SK-N-SH (cell line): ENCODE measurements around the gene TANC1. TPM values are rescaled to one million over a fixed set of nuclear protein-coding genes. Genes with fewer than 3 reads are reported as not detected.

ENCODE experiments used
- CTCF ChIA-PET: fragments of 300-600, 350-600 bp; formaldehyde crosslinking; extraction: SDS; loops from one replicate; lab custom pipeline; 2021; lab: Yijun Ruan, JAX
- POLR2A ChIA-PET: fragments of 350-600 bp; sonication (Branson Sonifier 250); formaldehyde crosslinking; extraction: SDS; loops from one replicate; lab custom pipeline; 2020; ENCODE audit warnings: antibody characterized with exemption, inconsistent platforms; lab: Yijun Ruan, JAX
- DNase-seq: peaks from one replicate; pipeline ENCODE4 v3.0.0; 2012
- H2AFZ ChIP-seq: fragments of 200-600 bp; sonication (generic); 2 replicates; pipeline ENCODE4 v1.8.1; 2016; ENCODE audit warnings: antibody characterized with exemption, mild to moderate bottlenecking, low read depth
- H3F3A ChIP-seq: fragments of 200-600 bp; sonication (generic); replicated peaks from 2 replicates; pipeline ENCODE3; 2016; ENCODE audit warnings: antibody characterized with exemption, mild to moderate bottlenecking; ENCODE audit not compliant: insufficient read depth
- H3K27ac ChIP-seq, 2 experiments: fragments of 200-500 bp in 1 of 2; fragments of 200-600 bp in 1 of 2; sonication (Bioruptor generic) in 1 of 2; sonication (generic), shearing (Covaris generic) in 1 of 2; 2 replicates each; pipeline versions ENCODE4 v1.5.1 to v1.6.1; 2014 to 2016; ENCODE audit warnings: low read depth in 2 of 2, inconsistent platforms in 1 of 2, low read length in 1 of 2, mild to moderate bottlenecking in 1 of 2, mixed read lengths in 1 of 2
- H3K27me3 ChIP-seq: fragments of 200-600 bp; sonication (generic), shearing (Covaris generic); 2 replicates; pipeline ENCODE4 v1.6.1; 2016; ENCODE audit warnings: mixed run types; ENCODE audit not compliant: insufficient read depth
- H3K36me3 ChIP-seq, 2 experiments: fragments of 200-500 bp in 1 of 2; fragments of 200-600 bp in 1 of 2; sonication (Bioruptor generic) in 1 of 2; sonication (generic) in 1 of 2; replicated peaks in 1 of 2; 2 replicates each; pipeline versions ENCODE3 to v1.5.1; 2014 to 2016; ENCODE audit warnings: low read length in 1 of 2, mild to moderate bottlenecking in 1 of 2; ENCODE audit not compliant: insufficient read depth in 2 of 2, control insufficient read depth in 1 of 2
- H3K4me1 ChIP-seq, 2 experiments: fragments of 200-500 bp in 1 of 2; fragments of 200-600 bp in 1 of 2; sonication (Bioruptor generic) in 1 of 2; sonication (generic), shearing (Covaris generic) in 1 of 2; 2 replicates each; pipeline versions ENCODE4 v1.5.1 to v1.6.1; 2014 to 2016; ENCODE audit warnings: low read depth in 1 of 2, low read length in 1 of 2, mixed run types in 1 of 2; ENCODE audit not compliant: insufficient read depth in 2 of 2, control insufficient read depth in 1 of 2
- H3K4me2 ChIP-seq: fragments of 200-600 bp; sonication (generic), shearing (Covaris generic); 2 replicates; pipeline ENCODE4 v1.6.1; 2017; ENCODE audit warnings: mixed run types
- H3K4me3 ChIP-seq, 2 experiments: fragments of 200-500 bp in 1 of 2; fragments of 200-600 bp in 1 of 2; sonication (Bioruptor generic) in 1 of 2; sonication (generic), shearing (Covaris generic) in 1 of 2; 2 replicates each; pipeline versions ENCODE4 v1.5.1 to v1.8.1; 2014 to 2016; ENCODE audit warnings: low read depth in 2 of 2, inconsistent platforms in 1 of 2, low read length in 1 of 2, mild to moderate bottlenecking in 1 of 2, mixed read lengths in 1 of 2, moderate library complexity in 1 of 2
- H3K79me2 ChIP-seq: fragments of 200-600 bp; sonication (generic); 2 replicates; pipeline ENCODE4 v1.8.1; 2017; ENCODE audit warnings: mild to moderate bottlenecking; ENCODE audit not compliant: insufficient read depth
- H3K9ac ChIP-seq: fragments of 200-600 bp; sonication (generic); 2 replicates; pipeline ENCODE4 v1.6.1; 2017; ENCODE audit warnings: mixed run types
- H3K9me2 ChIP-seq: fragments of 200-600 bp; sonication (generic); 2 replicates; pipeline ENCODE4 v1.6.1; 2017; ENCODE audit warnings: mixed run types
- H3K9me3 ChIP-seq: fragments of 200-600 bp; sonication (generic); 2 replicates; pipeline ENCODE4 v1.6.1; 2017; ENCODE audit warnings: mixed run types, mild to moderate bottlenecking, moderate library complexity
- H4K20me1 ChIP-seq: fragments of 200-600 bp; sonication (generic); 2 replicates; pipeline ENCODE4 v1.6.1; 2017; ENCODE audit warnings: mild to moderate bottlenecking, mixed run types; ENCODE audit not compliant: insufficient read depth
- CHD2 ChIP-seq: fragments of 150-350 bp; IDR thresholded peaks from 2 replicates; pipeline ENCODE4 v1.6.1; 2018; ENCODE audit warnings: low read length; ENCODE audit not compliant: partially characterized antibody
- EP300 ChIP-seq, 2 experiments: IDR thresholded peaks; 2 replicates each; pipeline versions ENCODE4 v1.4.0 to v1.6.1; 2012; ENCODE audit warnings: borderline replicate concordance in 1 of 2, low read depth in 1 of 2, low read length in 1 of 2
- EZH2phosphoT487 ChIP-seq: fragments of 200-600 bp; sonication (generic); IDR thresholded peaks from 2 replicates; pipeline ENCODE4 v1.6.1; 2017; ENCODE audit warnings: low read depth, mixed run types, mild to moderate bottlenecking, antibody characterized with exemption, moderate library complexity, borderline replicate concordance
- FOSL2 ChIP-seq: IDR thresholded peaks from 2 replicates; pipeline ENCODE4 v1.4.0; 2012; ENCODE audit warnings: low read depth, mild to moderate bottlenecking, moderate library complexity, borderline replicate concordance
- FOXJ3 ChIP-seq: sonication (generic); formaldehyde crosslinking; IDR thresholded peaks from 2 replicates; pipeline ENCODE4 v1.5.1; 2020; ENCODE audit warnings: mild to moderate bottlenecking, missing genetic modification reagents
- GABPA ChIP-seq: IDR thresholded peaks from 2 replicates; pipeline ENCODE4 v1.4.0; 2012; ENCODE audit warnings: low read depth, mild to moderate bottlenecking
- JUND ChIP-seq: IDR thresholded peaks from 2 replicates; pipeline ENCODE4 v1.4.0; 2012
- MAX ChIP-seq: IDR thresholded peaks from 2 replicates; pipeline ENCODE4 v1.4.0; 2012; ENCODE audit warnings: low read depth
- NRF1 ChIP-seq: IDR thresholded peaks from 2 replicates; pipeline ENCODE4 v1.6.1; 2012; ENCODE audit warnings: low read depth, mild to moderate bottlenecking, low read length
- PBX3 ChIP-seq: IDR thresholded peaks from 2 replicates; pipeline ENCODE4; 2012
- RCOR1 ChIP-seq: fragments of 150-350 bp; IDR thresholded peaks from 2 replicates; pipeline ENCODE4 v1.6.1; 2017; ENCODE audit warnings: antibody characterized with exemption, low read length
- REST ChIP-seq: IDR thresholded peaks from 2 replicates; pipeline ENCODE4 v1.6.1; 2012; ENCODE audit warnings: mild to moderate bottlenecking, low read depth, low read length, moderate library complexity
- RXRA ChIP-seq: IDR thresholded peaks from 2 replicates; pipeline ENCODE4 v1.4.0; 2012; ENCODE audit warnings: low read depth, mild to moderate bottlenecking, borderline replicate concordance
- USF1 ChIP-seq: IDR thresholded peaks from 2 replicates; pipeline ENCODE4 v1.4.0; 2012; ENCODE audit warnings: low read depth, borderline replicate concordance
- WGBS: methylation state at CpG from one replicate; pipeline ENCODE4 v1.1.6; 2017; ENCODE audit warnings: low lambda C conversion rate; 5-methylcytosine and 5-hydroxymethylcytosine counted together
- polyA plus RNA-seq, 3 experiments: library from polyadenylated mRNA; depleted of rRNA; stranded (reverse); fragments of >200 nt; gene quantifications; 2 replicates each; pipeline ENCODE4 v1.2.3, GENCODE V29; 2012

Gene TANC1
- polyA plus RNA-seq, 1 of the 3 experiments (the other 2 are of a cell fraction), result 19.2 TPM

GRCh38 chr2:158965641-158966040 is 2.8 kb upstream of the TANC1 start (continued):
- TF ChIP-seq JUND (no peak), MAX (no peak), NRF1 (no peak), RXRA (no peak), EP300 (IDR thresholded peaks at IDR 0.05; ENCODE audit: borderline replicate concordance in 1 of 2, low read depth in 1 of 2, low read length in 1 of 2) (no peak), REST (no peak), PBX3 (no peak), EZH2phosphoT487 (no peak), RCOR1 (no peak), CHD2 (no peak), USF1 (no peak), GABPA (no peak)
- TF ChIP-seq, all 33 proteins: peak for 0

GRCh38 chr2:158966312-158966711 is 2.1 kb upstream of the TANC1 start:
- 41% methylated on average over 1 of the region's 1 CpG for WGBS
- no peaks in the 10 kb centered on the region for H3K9me3 ChIP-seq
- H3K4me1 ChIP-seq, result peaks cover 11 to 34% of the 10 kb centered on the region in 2 experiments; a peak in 2 of 4 replicates
- H3F3A ChIP-seq, result peaks cover 19% of the 10 kb centered on the region
- no peaks in the 10 kb centered on the region for H3K27me3 ChIP-seq
- TF ChIP-seq JUND (no peak), FOSL2 (no peak), FOXJ3 (CRISPR knock-in tag) (no peak), RXRA (no peak)
- DNase-seq, result no peak
- H3K4me3 ChIP-seq, result no peak overlapping the region
- H4K20me1 ChIP-seq, result peaks cover 11% of the 10 kb centered on the region
- H3K9ac ChIP-seq, result peak overlapping the region; percentile 90; the same call in 1 of the 2 replicates
- H3K27ac ChIP-seq, result peak overlapping the region; percentile 97 to 99
- no peaks in the 10 kb centered on the region for H3K36me3 ChIP-seq
- H3K79me2 ChIP-seq, result peaks cover 28% of the 10 kb centered on the region
- peak overlapping the region; percentile 84 for H2AFZ ChIP-seq
- H3K4me2 ChIP-seq, result peak overlapping the region; percentile 26; the same call in 1 of the 2 replicates
- CTCF ChIA-PET, result interaction anchor here (0.6 to 2.7 kb wide), 6 partner anchors 13 to 649 kb away, joined by 3 to 6 read pairs (median 4); no protein-coding TSS in a partner anchor
- POLR2A ChIA-PET, result no interaction called here
- no peaks in the 10 kb centered on the region for H3K9me2 ChIP-seq
